HG02885 (cell line): ENCODE data around the gene SELENOH.

Experiments used
- ATAC-seq: cut with Tn5 transposase; IDR thresholded peaks from one replicate; pipeline ENCODE4 v1.9.1; 2021; ENCODE audit warnings: mild to moderate bottlenecking; ENCODE audit not compliant: unreplicated experiment, poor library complexity

SELENOH gene

DNA sequence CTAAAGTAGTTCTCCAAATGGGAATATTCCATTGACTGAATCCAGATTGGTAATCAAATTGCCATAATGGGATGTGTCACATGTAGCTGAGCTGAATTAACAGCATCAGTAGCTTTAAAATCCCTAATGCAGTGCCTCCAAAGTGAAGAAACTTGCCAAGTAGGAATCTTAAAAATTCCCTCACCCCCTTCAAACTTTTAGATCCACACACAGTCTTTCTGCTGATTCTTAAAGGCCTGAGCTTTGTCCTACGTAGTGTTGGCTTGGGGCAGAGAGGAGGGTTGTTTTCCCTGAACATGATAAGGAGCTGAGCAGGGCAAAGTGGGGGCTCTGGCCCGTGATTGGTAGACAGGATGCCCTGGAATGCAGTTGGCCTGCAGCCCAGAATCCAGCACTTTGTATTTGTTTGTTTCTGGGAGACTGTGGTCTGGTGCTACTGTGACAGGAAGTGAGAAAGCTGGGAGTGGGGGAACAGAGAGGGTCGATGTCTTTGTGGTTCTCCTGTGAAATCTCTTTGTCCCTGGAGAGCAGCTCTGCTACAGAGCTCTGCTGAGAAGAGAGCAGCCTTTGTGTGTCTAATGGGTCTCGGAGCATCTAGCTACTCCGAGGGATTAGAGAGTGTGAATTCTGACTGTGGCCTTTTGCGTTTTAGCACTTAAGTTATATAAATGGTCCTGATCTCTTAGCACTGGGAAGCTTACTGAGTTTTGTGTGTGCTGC, 37.2 kb downstream of the SELENOH start:
- no peak for ATAC-seq

DNA sequence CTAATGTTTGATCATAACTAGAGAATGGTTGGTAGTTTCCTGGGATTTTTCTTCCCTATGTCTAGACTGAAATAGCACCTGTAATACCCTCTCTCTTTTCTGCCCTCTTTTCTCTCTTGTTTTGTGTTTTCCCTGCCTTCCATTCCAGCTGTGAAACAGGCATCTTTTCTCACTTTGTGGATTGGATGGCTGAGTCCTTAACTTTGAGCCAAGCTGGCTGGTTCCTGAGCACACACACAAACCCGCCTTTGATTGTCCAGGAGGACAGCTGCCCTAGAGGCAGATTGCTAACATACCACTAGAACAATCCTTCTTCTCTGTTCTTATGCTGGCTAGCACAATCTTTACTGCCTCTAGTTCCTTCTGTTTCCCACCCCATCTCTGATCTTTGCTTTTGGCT, 38.0 kb downstream of the SELENOH start:
- ATAC-seq: no peak

DNA sequence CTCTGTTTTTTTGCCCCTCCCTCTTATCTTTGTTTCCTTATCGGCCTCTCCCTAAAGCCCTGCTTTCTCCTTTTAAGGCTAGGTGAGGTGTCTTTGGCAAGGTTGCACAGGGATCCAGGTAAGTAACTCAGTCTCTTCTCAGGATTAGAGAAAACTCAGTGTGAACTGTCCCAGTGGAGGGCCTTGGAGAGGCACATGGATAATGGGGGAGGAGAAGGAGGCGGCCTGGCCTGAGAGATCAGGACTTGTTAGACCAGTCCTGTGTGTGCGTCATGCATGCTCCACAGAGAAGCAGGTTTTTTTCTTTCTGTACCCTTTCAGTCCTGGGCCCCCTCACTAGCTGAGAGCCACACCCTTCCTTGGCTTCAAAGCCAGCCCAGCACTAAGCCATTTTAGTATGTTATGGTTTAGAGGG, 40.2 kb downstream of the SELENOH start:
- no peak for ATAC-seq

DNA sequence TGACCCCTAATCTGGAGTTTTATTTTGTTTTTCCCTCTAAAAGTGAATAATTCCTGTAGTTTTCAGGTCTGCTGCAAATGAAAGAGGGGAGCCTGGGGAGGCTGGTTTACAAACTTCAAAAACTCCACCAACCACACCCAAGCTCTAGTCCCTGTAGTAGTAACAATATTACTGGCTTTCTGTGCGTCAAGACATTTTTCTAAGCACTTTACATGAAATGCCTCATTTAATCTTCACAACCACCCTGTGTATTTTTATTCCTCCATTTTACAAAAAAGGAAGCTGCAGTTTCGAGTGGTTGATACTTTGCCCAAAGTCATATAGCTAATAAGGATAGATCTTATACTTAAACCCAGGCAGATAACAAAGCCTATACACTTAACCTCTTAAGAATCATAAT, 43.8 kb downstream of the SELENOH start:
- peak; percentile 60 for ATAC-seq

DNA sequence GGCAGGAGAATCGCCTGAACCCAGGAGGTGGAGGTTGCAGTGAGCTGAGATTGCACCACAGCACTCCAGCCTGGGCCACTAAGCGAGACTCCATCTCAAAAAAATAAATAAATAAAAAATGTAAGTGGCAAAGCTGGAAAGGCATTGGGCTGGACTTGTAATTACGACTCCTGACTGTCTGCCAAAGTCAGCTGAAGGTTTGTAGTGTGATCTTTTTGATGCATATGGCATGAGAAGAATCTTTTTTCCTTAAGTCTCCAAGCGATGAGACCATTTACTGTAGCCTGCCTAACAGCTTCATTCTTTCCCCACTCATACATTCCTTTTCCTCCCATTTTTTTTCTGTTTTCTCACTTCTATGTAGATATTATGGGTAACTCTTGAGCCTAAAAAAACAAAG, 45.1 kb downstream of the SELENOH start:
- ATAC-seq: no peak

DNA sequence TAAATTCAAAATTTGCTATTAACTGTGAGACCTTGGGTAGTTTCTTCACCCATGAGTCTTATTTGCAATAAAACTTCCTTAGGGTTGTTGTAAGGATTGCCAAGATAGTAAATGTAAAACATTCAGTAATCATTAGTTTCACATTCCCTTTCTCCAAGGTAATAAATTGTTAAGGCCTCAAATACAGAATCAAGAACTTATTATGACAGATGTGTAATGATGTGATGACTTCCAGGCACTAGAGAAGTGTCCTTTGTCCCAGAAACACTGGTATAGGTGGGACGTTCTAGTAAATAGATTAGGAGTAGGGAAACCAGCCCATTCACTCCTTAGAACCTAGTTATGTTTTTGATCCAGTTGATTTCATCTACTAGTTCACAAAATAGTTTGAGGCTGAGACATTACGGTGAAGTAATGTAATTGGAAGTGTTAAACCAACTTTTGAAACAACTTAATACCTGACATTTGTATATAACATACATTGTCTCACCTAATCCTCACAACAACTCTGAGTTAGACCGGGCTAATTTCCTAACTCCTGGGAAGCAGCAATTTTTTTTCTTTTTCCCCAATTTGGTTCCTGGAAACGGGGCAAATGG, 45.8 kb downstream of the SELENOH start:
- no peak for ATAC-seq

DNA sequence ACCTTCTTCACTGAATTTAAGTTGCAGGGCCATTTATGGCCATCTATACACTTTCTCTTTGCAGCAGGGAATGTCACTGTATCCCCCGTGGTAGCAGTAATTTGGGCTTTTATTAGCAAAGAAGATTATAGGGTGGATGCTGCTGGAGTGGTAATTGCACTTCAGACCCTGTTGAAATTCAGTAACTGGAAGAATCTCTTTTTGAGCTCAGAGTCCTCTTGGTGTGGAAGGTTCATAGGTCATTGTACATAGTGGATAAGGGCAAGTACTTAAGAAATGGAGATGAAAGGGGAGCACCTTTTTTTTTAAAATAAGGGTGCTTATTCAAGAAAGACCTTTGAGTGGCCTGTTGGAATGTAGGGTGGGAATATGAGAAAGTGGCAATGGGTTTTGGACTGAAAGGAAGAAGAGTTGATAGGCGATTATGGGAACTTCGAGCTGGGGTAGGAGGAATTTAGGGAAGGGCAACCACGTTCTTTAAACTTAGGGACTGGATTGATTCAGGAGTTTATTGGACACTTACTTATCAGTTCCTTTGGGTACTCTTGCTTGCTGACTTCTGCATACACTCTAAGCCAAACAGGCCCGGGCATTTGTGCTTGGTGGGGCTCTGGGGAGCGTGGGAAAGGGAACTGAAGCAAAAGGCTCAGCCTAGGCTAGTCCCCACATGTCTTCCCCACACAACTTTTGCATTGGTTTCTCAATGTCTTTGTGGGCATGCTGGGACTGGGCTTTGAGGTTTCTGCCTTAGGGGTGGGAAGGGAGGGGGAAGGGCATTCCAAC, 46.8 kb downstream of the SELENOH start:
- no peak for ATAC-seq

DNA sequence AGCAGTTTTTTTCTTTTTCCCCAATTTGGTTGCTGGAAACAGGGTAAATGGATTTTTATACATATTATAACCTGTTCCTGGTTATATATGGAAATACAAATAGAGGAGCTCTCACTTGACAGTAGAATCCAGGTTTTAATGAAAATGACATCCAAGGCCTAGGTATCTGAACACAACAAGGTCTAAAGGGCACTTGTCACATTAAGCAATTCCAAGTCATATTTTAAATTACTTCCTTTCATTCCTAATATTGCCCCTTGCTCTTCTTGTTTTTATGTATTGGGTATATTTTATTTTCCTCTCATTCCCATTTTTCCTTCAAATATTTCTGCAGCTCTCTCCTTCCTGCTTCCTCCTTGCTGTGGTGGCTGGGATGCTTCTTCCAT, 47.4 kb downstream of the SELENOH start:
- no peak for ATAC-seq

DNA sequence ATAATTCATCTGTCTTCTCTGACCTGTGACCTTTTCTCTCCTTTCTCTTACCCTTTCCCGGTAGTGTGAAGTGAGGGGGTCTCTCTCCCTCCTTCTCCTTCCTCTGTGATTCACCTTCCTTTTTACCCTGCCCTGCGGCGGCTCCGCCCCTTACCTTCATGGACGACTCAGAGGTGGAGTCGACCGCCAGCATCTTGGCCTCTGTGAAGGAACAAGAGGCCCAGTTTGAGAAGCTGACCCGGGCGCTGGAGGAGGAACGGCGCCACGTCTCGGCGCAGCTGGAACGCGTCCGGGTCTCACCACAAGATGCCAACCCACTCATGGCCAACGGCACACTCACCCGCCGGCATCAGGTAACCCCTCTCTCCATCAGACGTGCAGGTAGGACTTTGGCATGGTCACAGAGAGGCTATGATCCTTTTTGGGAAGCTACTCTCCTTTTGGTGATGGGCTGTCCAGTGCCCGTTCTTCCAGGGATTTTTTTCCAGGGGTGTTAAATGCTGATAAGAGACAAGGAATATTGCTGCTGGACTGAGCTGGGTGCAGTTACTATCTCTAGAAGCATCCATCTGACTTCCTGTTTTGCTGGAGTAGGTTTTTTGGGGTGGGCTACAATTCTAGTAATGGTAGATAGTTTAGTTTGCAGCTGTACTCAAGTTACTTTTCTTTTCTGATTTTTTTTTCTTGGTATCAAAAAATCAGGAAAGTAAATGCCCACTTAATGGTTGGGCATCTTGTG, 50.2 kb downstream of the SELENOH start:
- ATAC-seq: no peak

DNA sequence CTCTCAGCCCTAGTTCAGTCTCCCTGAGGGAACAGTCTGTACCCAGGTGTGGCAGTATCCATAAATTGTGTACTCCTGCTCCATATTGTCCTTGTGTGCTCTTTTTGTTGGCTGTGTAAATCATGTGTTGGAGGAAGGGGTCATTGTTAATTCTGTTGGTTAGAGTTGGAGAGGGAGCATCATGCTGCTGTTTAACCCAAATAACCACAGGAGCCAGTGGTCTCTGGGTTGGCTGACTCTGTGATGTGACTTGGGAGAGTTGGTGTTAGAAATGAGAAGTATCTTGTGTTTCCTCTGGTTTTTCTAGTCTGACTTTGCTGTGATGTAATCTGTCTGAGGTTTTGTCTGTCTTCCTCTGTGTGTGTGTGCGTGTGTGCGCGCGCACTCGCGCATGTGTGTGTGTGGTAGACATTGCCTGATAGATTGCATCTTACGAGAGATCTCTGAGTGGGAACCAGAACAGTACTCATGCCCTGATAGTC, 50.8 kb downstream of the SELENOH start:
- ATAC-seq: peak; percentile 90

DNA sequence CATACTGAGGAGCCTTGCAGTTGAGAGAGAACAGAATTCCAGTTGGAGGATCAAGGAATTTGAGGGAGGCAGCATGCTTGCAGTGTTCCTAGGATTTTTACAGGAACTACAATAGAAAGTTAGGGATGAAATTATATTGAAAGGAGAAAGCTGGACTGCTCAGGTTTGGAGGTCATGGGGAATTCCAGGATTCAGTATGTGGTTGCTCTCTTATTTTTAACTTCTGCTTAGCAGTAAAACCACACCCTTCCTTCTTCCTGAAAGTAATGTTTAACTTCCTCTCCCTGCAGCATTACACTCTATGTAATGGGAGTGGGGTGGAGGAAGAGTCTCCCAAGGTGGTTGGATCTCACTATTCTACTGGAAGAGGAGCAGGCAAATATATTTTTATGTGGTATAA, 51.6 kb downstream of the SELENOH start:
- ATAC-seq: no peak
